Measurements from ENCODE around the gene IL4R.

GRCh38 chr16:27387724-27388123 lies 74.0 kb downstream of the IL4R start:
- TF ChIP-seq CTCF (IDR thresholded peaks at IDR 0.05), result no peak
- TF ChIP-seq POLR2A (IDR thresholded peaks at IDR 0.05), result no peak
